Measurements from ENCODE around the gene CYP11A1. TPM values are rescaled to one million over a fixed set of nuclear protein-coding genes. Genes with fewer than 3 reads are reported as not detected.

CYP11A1 gene
- polyA plus RNA-seq, 2 donors = 2.3 to 5.7 TPM

DNA sequence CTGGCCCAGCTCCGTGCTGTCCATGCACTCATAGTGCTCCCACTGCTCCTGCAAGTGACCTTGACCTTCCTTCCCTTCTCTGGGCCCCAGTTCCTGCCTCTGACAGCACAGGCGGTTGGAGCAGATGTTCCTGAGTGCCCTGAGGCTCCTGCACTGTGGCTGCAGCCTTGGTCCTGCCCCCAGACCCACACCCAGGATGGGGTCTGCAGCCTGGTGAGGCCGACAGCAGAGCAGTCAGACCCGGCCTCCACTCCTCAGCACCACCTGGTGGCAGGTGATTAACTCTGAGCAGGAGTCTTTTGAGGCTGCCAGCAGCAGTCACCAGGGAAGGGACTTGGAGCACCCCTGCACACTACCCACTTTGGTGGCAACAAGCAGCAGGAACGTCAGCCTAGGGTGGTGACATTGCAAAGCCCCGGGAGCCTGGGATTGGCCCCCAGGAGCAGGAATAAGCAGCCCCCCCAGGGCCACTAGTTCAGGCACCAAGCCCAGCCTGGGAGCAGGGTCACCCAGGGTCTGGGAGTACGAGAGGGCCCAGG lies 64.6 kb downstream of the CYP11A1 start:
- Histone ChIP-seq H3K27ac (ENCODE audit: low read depth in 2 of 2, low read length in 1 of 2) (no peak overlapping the region), H3K27me3 (ENCODE audit: control insufficient read depth in 1 of 2, insufficient read depth in 2 of 2, low read length in 2 of 2) (no peaks in the 10 kb centered on the region), H3K4me1 (ENCODE audit: control insufficient read depth in 2 of 2, insufficient read depth in 2 of 2, low read length in 1 of 2) (no peaks in the 10 kb centered on the region), H3K4me3 (ENCODE audit: low read depth in 1 of 2, low read length in 2 of 2) (no peak overlapping the region), H3K9me3 (ENCODE audit: control insufficient read depth in 2 of 2, insufficient read depth in 1 of 2, low read depth in 1 of 2, low read length in 1 of 2) (no peaks in the 10 kb centered on the region), H3K36me3 (ENCODE audit: control insufficient read depth in 2 of 2, insufficient read depth in 2 of 2, low read length in 1 of 2) (no peaks in the 10 kb centered on the region)
- 24% methylated on average over 7 of the region's 7 CpGs for WGBS, 2 donors

DNA sequence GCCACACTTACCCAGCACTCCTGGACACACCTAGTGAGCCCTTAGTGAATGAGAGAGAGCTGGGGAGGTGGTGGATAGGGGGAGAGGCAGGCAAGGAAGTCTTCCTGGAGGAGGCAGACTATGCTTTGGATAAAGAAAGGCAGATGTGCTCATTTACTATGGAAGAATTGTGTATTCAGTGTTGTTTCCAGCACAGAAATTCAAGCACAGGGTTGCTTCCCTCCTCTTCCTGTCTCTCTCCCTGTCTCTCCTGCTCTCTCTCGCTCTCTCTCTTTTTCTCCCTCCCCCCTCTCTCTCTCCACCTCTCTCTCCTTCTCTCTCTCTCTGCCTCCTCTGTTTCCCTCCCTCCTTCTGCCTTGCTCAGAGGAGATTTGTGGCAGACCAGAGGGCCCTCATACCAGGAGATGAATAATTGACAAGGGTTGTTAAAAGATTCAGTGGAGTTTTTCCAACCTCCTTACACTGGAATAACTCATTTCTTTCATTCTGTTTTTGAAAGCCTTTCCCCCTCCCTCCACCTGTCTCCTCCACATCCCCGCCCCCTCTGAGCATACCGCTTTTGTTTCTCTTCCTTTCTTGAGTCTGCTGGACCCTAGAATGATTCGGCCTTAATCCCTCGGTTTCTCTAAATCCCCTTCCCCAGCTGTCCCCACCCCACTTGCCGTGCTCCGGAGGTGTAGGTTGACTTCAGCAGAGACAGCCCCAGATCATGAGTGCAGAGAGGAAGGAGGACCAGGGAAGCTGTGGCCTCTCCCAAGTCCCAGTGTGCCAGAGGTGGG lies 65.7 kb downstream of the CYP11A1 start:
- no peaks in the 10 kb centered on the region for H3K27me3 ChIP-seq (ENCODE audit: control insufficient read depth in 1 of 2, insufficient read depth in 2 of 2, low read length in 2 of 2)

DNA sequence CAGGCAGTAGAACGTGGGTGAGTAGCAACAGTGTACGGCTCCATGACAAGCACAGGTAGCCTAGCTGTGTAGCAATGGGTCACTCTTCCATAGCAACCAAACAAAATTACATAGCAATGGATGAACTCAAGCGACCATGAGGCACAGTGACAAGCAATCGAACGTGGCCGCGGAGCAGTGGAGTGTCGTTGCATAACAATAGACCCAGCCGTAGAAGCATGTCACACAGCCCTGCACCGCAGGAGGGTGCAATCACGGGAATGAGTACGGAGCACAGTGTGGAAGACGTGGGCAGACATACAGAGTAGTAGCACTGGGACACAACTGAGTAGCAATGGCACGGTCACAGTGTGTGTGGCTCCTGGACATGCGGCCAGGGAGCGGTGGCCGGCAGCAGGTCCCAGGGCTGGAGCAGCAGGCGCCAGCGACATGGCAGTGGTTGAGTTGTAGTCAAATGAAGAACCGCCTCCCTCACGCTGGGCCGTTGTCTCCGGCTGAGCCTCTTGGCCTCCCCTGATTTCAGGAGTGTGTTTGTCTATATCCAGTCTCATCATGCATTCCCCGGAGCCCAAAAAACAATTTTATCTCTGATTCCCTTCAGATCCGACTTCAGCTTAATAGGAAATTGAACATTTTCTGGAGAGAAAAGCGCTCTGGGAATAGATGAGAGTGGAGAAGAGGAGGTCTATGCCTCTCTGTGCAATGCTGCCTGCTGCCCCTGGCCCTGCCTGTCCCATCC lies 67.2 kb downstream of the CYP11A1 start:
- 49 to 50% methylated on average over 26 of the region's 26 CpGs for WGBS, 2 donors
- H3K27me3 ChIP-seq (ENCODE audit: control insufficient read depth in 1 of 2, insufficient read depth in 2 of 2, low read length in 2 of 2) = no peaks in the 10 kb centered on the region
- no peaks in the 10 kb centered on the region for H3K36me3 ChIP-seq (ENCODE audit: control insufficient read depth in 2 of 2, insufficient read depth in 2 of 2, low read length in 1 of 2)
- H3K4me3 ChIP-seq (ENCODE audit: low read depth in 1 of 2, low read length in 2 of 2) = no peak overlapping the region
- H3K4me1 ChIP-seq (ENCODE audit: control insufficient read depth in 2 of 2, insufficient read depth in 2 of 2, low read length in 1 of 2) = no peaks in the 10 kb centered on the region
- no peaks in the 10 kb centered on the region for H3K9me3 ChIP-seq (ENCODE audit: control insufficient read depth in 2 of 2, insufficient read depth in 1 of 2, low read depth in 1 of 2, low read length in 1 of 2)
- H3K27ac ChIP-seq (ENCODE audit: low read depth in 2 of 2, low read length in 1 of 2) = no peak overlapping the region

More for the DNA sequence above, 65.7 kb downstream of the CYP11A1 start:
- no peak overlapping the region for H3K27ac ChIP-seq (ENCODE audit: low read depth in 2 of 2, low read length in 1 of 2)
- no peaks in the 10 kb centered on the region for H3K9me3 ChIP-seq (ENCODE audit: control insufficient read depth in 2 of 2, insufficient read depth in 1 of 2, low read depth in 1 of 2, low read length in 1 of 2)
- H3K4me1 ChIP-seq (ENCODE audit: control insufficient read depth in 2 of 2, insufficient read depth in 2 of 2, low read length in 1 of 2) = no peaks in the 10 kb centered on the region
- no peaks in the 10 kb centered on the region for H3K36me3 ChIP-seq (ENCODE audit: control insufficient read depth in 2 of 2, insufficient read depth in 2 of 2, low read length in 1 of 2)
- WGBS, 2 donors = 37 to 43% methylated on average over 7 of the region's 7 CpGs
- H3K4me3 ChIP-seq (ENCODE audit: low read depth in 1 of 2, low read length in 2 of 2) = no peak overlapping the region

- no peaks in the 10 kb centered on the region for H3K36me3 ChIP-seq (ENCODE audit: control insufficient read depth in 2 of 2, insufficient read depth in 2 of 2, low read length in 1 of 2)
- H3K27ac ChIP-seq (ENCODE audit: low read depth in 2 of 2, low read length in 1 of 2) = no peak overlapping the region
- no peaks in the 10 kb centered on the region for H3K4me1 ChIP-seq (ENCODE audit: control insufficient read depth in 2 of 2, insufficient read depth in 2 of 2, low read length in 1 of 2)
- no peaks in the 10 kb centered on the region for H3K9me3 ChIP-seq (ENCODE audit: control insufficient read depth in 2 of 2, insufficient read depth in 1 of 2, low read depth in 1 of 2, low read length in 1 of 2)
- no peaks in the 10 kb centered on the region for H3K27me3 ChIP-seq (ENCODE audit: control insufficient read depth in 1 of 2, insufficient read depth in 2 of 2, low read length in 2 of 2)
- H3K4me3 ChIP-seq (ENCODE audit: low read depth in 1 of 2, low read length in 2 of 2) = no peak overlapping the region
- WGBS, 2 donors = 14 to 19% methylated on average over 1 of the region's 1 CpG
Observed at GRCh38 chr15:74297887-74298286, 69.6 kb downstream of the CYP11A1 start.

DNA sequence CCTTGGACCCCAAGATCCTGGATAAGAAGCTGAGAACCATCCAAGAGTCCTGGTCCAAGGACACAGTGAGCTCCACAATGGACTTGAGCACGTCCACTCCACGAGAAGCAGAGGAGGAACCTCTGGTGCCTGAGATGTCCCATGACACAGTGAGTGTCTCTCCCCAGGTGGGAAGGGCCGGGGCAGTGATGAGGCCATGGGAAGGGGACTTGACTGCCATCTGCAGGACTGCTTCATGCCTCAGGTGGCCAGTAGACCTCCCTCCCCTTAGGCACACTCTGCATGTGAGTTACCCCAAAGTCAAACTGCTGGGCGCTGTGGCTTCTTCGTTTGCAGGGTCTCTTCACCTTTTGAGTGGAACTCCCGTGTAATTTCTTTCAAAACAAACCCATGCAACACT lies 71.6 kb downstream of the CYP11A1 start:
- no peaks in the 10 kb centered on the region for H3K27me3 ChIP-seq (ENCODE audit: control insufficient read depth in 1 of 2, insufficient read depth in 2 of 2, low read length in 2 of 2)
- 56 to 60% methylated on average over 6 of the region's 6 CpGs for WGBS, 2 donors

GRCh38 chr15:74294010-74294409 lies 73.4 kb downstream of the CYP11A1 start:
- Histone ChIP-seq H3K27ac (ENCODE audit: low read depth in 2 of 2, low read length in 1 of 2) (no peak overlapping the region), H3K27me3 (ENCODE audit: control insufficient read depth in 1 of 2, insufficient read depth in 2 of 2, low read length in 2 of 2) (no peaks in the 10 kb centered on the region), H3K4me3 (ENCODE audit: low read depth in 1 of 2, low read length in 2 of 2) (no peak overlapping the region), H3K36me3 (ENCODE audit: control insufficient read depth in 2 of 2, insufficient read depth in 2 of 2, low read length in 1 of 2) (no peaks in the 10 kb centered on the region), H3K4me1 (ENCODE audit: control insufficient read depth in 2 of 2, insufficient read depth in 2 of 2, low read length in 1 of 2) (no peaks in the 10 kb centered on the region), H3K9me3 (ENCODE audit: control insufficient read depth in 2 of 2, insufficient read depth in 1 of 2, low read depth in 1 of 2, low read length in 1 of 2) (peaks cover 0 to 2% of the 10 kb centered on the region in 2 donors)
- WGBS, 2 donors = 52 to 56% methylated on average over 1 of the region's 1 CpG

More for the DNA sequence above, 71.6 kb downstream of the CYP11A1 start:
- no peak overlapping the region for H3K4me3 ChIP-seq (ENCODE audit: low read depth in 1 of 2, low read length in 2 of 2)
- no peak overlapping the region for H3K27ac ChIP-seq (ENCODE audit: low read depth in 2 of 2, low read length in 1 of 2)
- no peaks in the 10 kb centered on the region for H3K9me3 ChIP-seq (ENCODE audit: control insufficient read depth in 2 of 2, insufficient read depth in 1 of 2, low read depth in 1 of 2, low read length in 1 of 2)
- H3K36me3 ChIP-seq (ENCODE audit: control insufficient read depth in 2 of 2, insufficient read depth in 2 of 2, low read length in 1 of 2) = no peaks in the 10 kb centered on the region
- no peaks in the 10 kb centered on the region for H3K4me1 ChIP-seq (ENCODE audit: control insufficient read depth in 2 of 2, insufficient read depth in 2 of 2, low read length in 1 of 2)

- H3K9me3 ChIP-seq (ENCODE audit: control insufficient read depth in 2 of 2, insufficient read depth in 1 of 2, low read depth in 1 of 2, low read length in 1 of 2) = peaks cover 0 to 2% of the 10 kb centered on the region in 2 donors
- no peaks in the 10 kb centered on the region for H3K4me1 ChIP-seq (ENCODE audit: control insufficient read depth in 2 of 2, insufficient read depth in 2 of 2, low read length in 1 of 2)
- H3K27me3 ChIP-seq (ENCODE audit: control insufficient read depth in 1 of 2, insufficient read depth in 2 of 2, low read length in 2 of 2) = no peaks in the 10 kb centered on the region
- no peak overlapping the region for H3K27ac ChIP-seq (ENCODE audit: low read depth in 2 of 2, low read length in 1 of 2)
- no peaks in the 10 kb centered on the region for H3K36me3 ChIP-seq (ENCODE audit: control insufficient read depth in 2 of 2, insufficient read depth in 2 of 2, low read length in 1 of 2)
- WGBS, 2 donors = 65 to 74% methylated on average over 3 of the region's 3 CpGs
- no peak overlapping the region for H3K4me3 ChIP-seq (ENCODE audit: low read depth in 1 of 2, low read length in 2 of 2)
Observed at GRCh38 chr15:74293021-74293810, 74.2 kb downstream of the CYP11A1 start.

DNA sequence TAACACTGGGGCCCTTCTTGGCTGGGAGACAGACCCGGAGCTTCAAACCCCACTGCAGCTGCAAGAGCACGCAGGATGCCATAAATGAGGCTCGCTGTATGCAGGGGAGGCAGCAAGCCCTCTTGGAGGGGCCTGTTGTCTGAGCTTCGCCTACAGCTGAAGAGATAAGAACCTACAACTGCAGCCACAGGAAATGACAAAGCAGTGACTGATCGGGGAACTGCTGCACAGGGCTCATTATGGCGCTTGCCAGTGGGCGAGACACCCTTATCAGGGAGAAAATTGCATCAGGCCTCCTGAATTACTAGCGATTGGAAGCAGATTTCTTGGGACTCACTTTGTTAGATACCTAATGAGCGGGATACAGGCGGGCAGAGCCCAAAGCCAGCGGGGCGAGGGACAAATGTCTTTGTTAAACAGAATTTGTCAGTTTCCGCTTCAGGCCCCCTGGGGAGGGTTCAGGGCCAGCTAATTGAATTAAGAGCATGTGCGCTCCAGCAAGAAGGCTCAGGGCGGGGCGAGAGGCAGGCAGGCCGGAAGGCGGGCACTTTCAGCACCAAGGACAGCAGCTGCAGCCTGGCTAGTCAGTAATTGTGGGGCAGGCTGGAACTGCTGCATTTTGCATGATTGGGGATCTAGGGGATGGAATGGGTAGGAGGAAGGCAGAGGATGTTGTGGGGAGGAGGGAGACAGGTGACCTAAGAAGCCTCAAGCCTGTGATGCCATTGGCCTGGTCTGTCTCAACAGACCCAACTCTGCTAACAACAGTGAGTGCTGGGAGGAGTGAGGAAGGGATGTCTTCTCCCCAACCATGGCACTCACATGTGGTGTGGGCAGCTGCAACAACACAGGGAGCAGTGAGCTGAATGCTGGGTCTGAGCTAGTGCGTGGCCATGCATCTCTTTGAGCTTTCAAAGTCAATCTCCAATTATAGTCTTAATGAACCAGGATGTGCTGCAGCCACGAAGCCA lies 76.1 kb downstream of the CYP11A1 start:
- H3K36me3 ChIP-seq (ENCODE audit: control insufficient read depth in 2 of 2, insufficient read depth in 2 of 2, low read length in 1 of 2) = no peaks in the 10 kb centered on the region
- H3K4me3 ChIP-seq (ENCODE audit: low read depth in 1 of 2, low read length in 2 of 2) = no peak overlapping the region
- H3K27ac ChIP-seq (ENCODE audit: low read depth in 2 of 2, low read length in 1 of 2) = no peak overlapping the region
- H3K27me3 ChIP-seq (ENCODE audit: control insufficient read depth in 1 of 2, insufficient read depth in 2 of 2, low read length in 2 of 2) = no peaks in the 10 kb centered on the region
- WGBS, 2 donors = 12% methylated on average over 20 of the region's 20 CpGs
- no peaks in the 10 kb centered on the region for H3K4me1 ChIP-seq (ENCODE audit: control insufficient read depth in 2 of 2, insufficient read depth in 2 of 2, low read length in 1 of 2)
- H3K9me3 ChIP-seq (ENCODE audit: control insufficient read depth in 2 of 2, insufficient read depth in 1 of 2, low read depth in 1 of 2, low read length in 1 of 2) = peaks cover 0 to 2% of the 10 kb centered on the region in 2 donors

All from esophagus (tissue), 2 donors.